H1 (cell line): ENCODE measurements around the gene CEL. TPM values are rescaled to one million over a fixed set of nuclear protein-coding genes. Genes with fewer than 3 reads are reported as not detected.

Experiments
- CTCF ChIA-PET: fragments of 300-600 bp; sonication (Branson Sonifier 250); formaldehyde crosslinking; loops from one replicate; lab custom pipeline; 2021; ENCODE audit not compliant: partially characterized antibody; lab: Charles Lee
- POLR2A ChIA-PET: fragments of 300-600 bp; sonication (Branson Sonifier 250); formaldehyde crosslinking; loops from one replicate; lab custom pipeline; 2021; ENCODE audit warnings: inconsistent platforms; ENCODE audit not compliant: partially characterized antibody; lab: Charles Lee
- DNase-seq, 2 experiments: peaks; one replicate each; pipeline versions ENCODE4 v3.0.0 to v3.0.0-alpha.2; 2010 to 2022; ENCODE audit warnings: low spot score in 2 of 2, low read depth in 1 of 2, mixed read lengths in 1 of 2
- FAIRE-seq: peaks from 2 replicates; lab custom pipeline; 2011; peaks lifted over from hg19 to GRCh38; lab: Jason Lieb, UNC
- H2AFZ ChIP-seq: 2 replicates; pipeline ENCODE4 v1.8.1; 2012; ENCODE audit warnings: low read length, inconsistent platforms
- H2AK5ac ChIP-seq: 2 replicates; pipeline ENCODE4 v1.6.1; 2013; ENCODE audit warnings: low read depth, low read length
- H2BK120ac ChIP-seq: replicated peaks from 2 replicates; pipeline ENCODE3; 2013; ENCODE audit warnings: low read depth, low read length, inconsistent platforms
- H2BK12ac ChIP-seq: 2 replicates; pipeline ENCODE4 v1.6.1; 2013; ENCODE audit warnings: low read depth, low read length
- H2BK15ac ChIP-seq: 2 replicates; pipeline ENCODE4 v1.6.1; 2013; ENCODE audit warnings: low read length
- H2BK20ac ChIP-seq: 2 replicates; pipeline ENCODE4 v1.6.1; 2013; ENCODE audit warnings: low read length
- H2BK5ac ChIP-seq: 2 replicates; pipeline ENCODE4 v1.6.1; 2013; ENCODE audit warnings: low read depth, low read length
- H3K14ac ChIP-seq: 2 replicates; pipeline ENCODE4 v1.6.1; 2013; ENCODE audit warnings: inconsistent platforms; ENCODE audit not compliant: insufficient read length
- H3K18ac ChIP-seq: 2 replicates; pipeline ENCODE4 v1.6.1; 2013; ENCODE audit warnings: low read length; ENCODE audit errors: extremely low read depth
- H3K23ac ChIP-seq: 2 replicates; pipeline ENCODE4 v1.6.1; 2013; ENCODE audit warnings: inconsistent platforms; ENCODE audit not compliant: insufficient read length
- H3K23me2 ChIP-seq: 2 replicates; pipeline ENCODE4 v1.6.1; 2013; ENCODE audit warnings: low read depth, low read length
- H3K27ac ChIP-seq: 2 replicates; pipeline ENCODE4 v1.6.1; 2011; ENCODE audit warnings: low read depth, low read length, inconsistent platforms
- H3K27me3 ChIP-seq, 4 experiments: replicated peaks in 1 of 4; 1 replicate in 1 of 4; 2 replicates in 3 of 4; pipeline versions ENCODE4 v1.6.1 to v1.8.1; 2011 to 2013; ENCODE audit warnings: low read length in 3 of 4, mild to moderate bottlenecking in 3 of 4, inconsistent platforms in 2 of 4, mixed read lengths in 2 of 4, moderate library complexity in 1 of 4; ENCODE audit not compliant: control insufficient read depth in 3 of 4, insufficient read depth in 3 of 4; ENCODE audit errors: extremely low read depth in 1 of 4
- H3K36me3 ChIP-seq, 4 experiments: 2 replicates each; pipeline versions ENCODE4 v1.6.1 to v1.8.1; 2011 to 2013; ENCODE audit warnings: mild to moderate bottlenecking in 4 of 4, low read length in 3 of 4, moderate library complexity in 2 of 4, control low read depth in 1 of 4, inconsistent platforms in 1 of 4; ENCODE audit not compliant: insufficient read depth in 4 of 4, control insufficient read depth in 2 of 4
- H3K4ac ChIP-seq: replicated peaks from 2 replicates; pipeline ENCODE3; 2013; ENCODE audit warnings: low read length, low read depth, mixed read lengths, inconsistent platforms; ENCODE audit not compliant: insufficient read length
- H3K4me1 ChIP-seq, 4 experiments: replicated peaks in 1 of 4; 1 replicate in 1 of 4; 2 replicates in 3 of 4; pipeline versions ENCODE4 v1.6.1 to v1.8.1; 2011 to 2013; ENCODE audit warnings: low read length in 3 of 4, inconsistent platforms in 2 of 4, mixed read lengths in 1 of 4; ENCODE audit not compliant: insufficient read depth in 4 of 4, control insufficient read depth in 3 of 4
- H3K4me2 ChIP-seq, 2 experiments: 2 replicates each; pipeline versions ENCODE4 v1.6.1 to v1.8.1; 2011 to 2013; ENCODE audit warnings: low read depth in 2 of 2, low read length in 2 of 2, control low read depth in 1 of 2, inconsistent platforms in 1 of 2, mild to moderate bottlenecking in 1 of 2; ENCODE audit not compliant: insufficient read depth in 1 of 2
- H3K4me3 ChIP-seq, 4 experiments: fragments of 200-600, 300-600 bp in 1 of 4; sonication (generic), shearing (Covaris generic), sonication (Bioruptor Twin) in 1 of 4; 2 replicates each; pipeline versions ENCODE4 v1.5.1 to v1.8.1; 2011 to 2016; ENCODE audit warnings: low read length in 4 of 4, low read depth in 3 of 4, control low read depth in 2 of 4, inconsistent platforms in 2 of 4, mild to moderate bottlenecking in 2 of 4, mixed read lengths in 1 of 4, moderate library complexity in 1 of 4; ENCODE audit not compliant: insufficient read depth in 2 of 4; ENCODE audit errors: extremely low read depth in 1 of 4
- H3K56ac ChIP-seq: replicated peaks from 2 replicates; pipeline ENCODE3; 2013; ENCODE audit warnings: low read depth, mild to moderate bottlenecking, mixed read lengths, low read length, inconsistent platforms; ENCODE audit not compliant: insufficient read length
- H3K79me1 ChIP-seq: 2 replicates; pipeline ENCODE4 v1.6.1; 2013; ENCODE audit warnings: low read depth, low read length, control low read depth
- H3K79me2 ChIP-seq, 2 experiments: 2 replicates each; pipeline versions ENCODE4 v1.6.1 to v1.8.1; 2012 to 2013; ENCODE audit warnings: low read length in 2 of 2, mild to moderate bottlenecking in 2 of 2, inconsistent platforms in 1 of 2; ENCODE audit not compliant: insufficient read depth in 2 of 2, control insufficient read depth in 1 of 2
- H3K9ac ChIP-seq, 4 experiments: replicated peaks in 1 of 4; 1 replicate in 1 of 4; 2 replicates in 3 of 4; pipeline versions ENCODE4 v1.6.1 to v1.8.1; 2011 to 2013; ENCODE audit warnings: low read depth in 3 of 4, low read length in 3 of 4, control low read depth in 2 of 4, mild to moderate bottlenecking in 2 of 4, moderate library complexity in 2 of 4, inconsistent platforms in 1 of 4; ENCODE audit errors: extremely low read depth in 1 of 4
- H3K9me3 ChIP-seq, 2 experiments: 2 replicates each; pipeline versions ENCODE4 v1.6.1 to v1.8.1; 2012 to 2013; ENCODE audit warnings: mild to moderate bottlenecking in 2 of 2, moderate library complexity in 2 of 2, control low read depth in 1 of 2, inconsistent platforms in 1 of 2, low read depth in 1 of 2, low read length in 1 of 2, mixed read lengths in 1 of 2; ENCODE audit not compliant: insufficient read depth in 2 of 2
- H4K20me1 ChIP-seq, 2 experiments: replicated peaks in 1 of 2; 2 replicates each; pipeline versions ENCODE3 to v1.8.1; 2011 to 2013; ENCODE audit warnings: inconsistent platforms in 2 of 2, low read length in 2 of 2, mild to moderate bottlenecking in 1 of 2; ENCODE audit not compliant: insufficient read depth in 2 of 2, control insufficient read depth in 1 of 2
- H4K5ac ChIP-seq: 2 replicates; pipeline ENCODE4 v1.6.1; 2013; ENCODE audit warnings: low read length, low read depth, mixed read lengths, inconsistent platforms; ENCODE audit not compliant: insufficient read length
- H4K8ac ChIP-seq: 2 replicates; pipeline ENCODE4 v1.8.0; 2013; ENCODE audit warnings: mild to moderate bottlenecking, moderate library complexity, low read length, inconsistent platforms; ENCODE audit not compliant: insufficient read depth; ENCODE audit errors: extremely low read depth
- H4K91ac ChIP-seq: replicated peaks from 2 replicates; pipeline ENCODE3; 2013; ENCODE audit warnings: low read length, mixed read lengths, inconsistent platforms; ENCODE audit not compliant: insufficient read length
- NANOG ChIP-seq: IDR thresholded peaks from 2 replicates; pipeline ENCODE4 v1.6.1; 2011; ENCODE audit warnings: low read length, low read depth, mild to moderate bottlenecking, inconsistent platforms; ENCODE audit not compliant: insufficient read depth, poor library complexity, severe bottlenecking
- TCF12 ChIP-seq: IDR thresholded peaks from 2 replicates; pipeline ENCODE4 v1.6.1; 2011; ENCODE audit warnings: low read depth, mild to moderate bottlenecking, low read length
- WGBS, 2 experiments: shearing (Covaris generic) in 1 of 2; methylation state at CpG; one replicate each; pipeline versions ENCODE4 v1.1.6 to v1.1.7; 2013 to 2015; ENCODE audit warnings: low lambda C conversion rate in 2 of 2, mixed read lengths in 2 of 2, inconsistent platforms in 1 of 2, low coverage in 1 of 2, missing lambda C conversion rate in 1 of 2; ENCODE audit not compliant: insufficient replicate concordance in 2 of 2, insufficient coverage in 1 of 2, insufficient read length in 1 of 2; ENCODE audit errors: extremely low coverage in 1 of 2, missing lambda C conversion rate in 1 of 2; 5-methylcytosine and 5-hydroxymethylcytosine counted together
- polyA plus RNA-seq, 7 experiments: library from polyadenylated mRNA; depleted of rRNA in 3 of 7; stranded (reverse) in 5 of 7; unstranded in 2 of 7; fragments of >200 nt in 5 of 7; fragments of 200-250 nt in 2 of 7; gene quantifications; 1 replicate in 5 of 7; 2 replicates in 1 of 7; 4 replicates in 1 of 7; pipeline versions ENCODE4 v1.2.1 to v1.2.3, GENCODE V29; 2011 to 2013; ENCODE audit warnings: missing spikeins in 2 of 7, mixed read lengths in 2 of 7
- total RNA-seq: library from RNA; stranded (reverse); fragmentation: NEBNext Ultra II Directional; extraction: Animal tissue kit (Norgen Biotek cat#: 25700); gene quantifications from 2 replicates; pipeline ENCODE4 v1.2.1, GENCODE V29; 2021
- TF ChIP-seq, protein P1 (sequence below), 3 experiments: IDR thresholded peaks; 1 replicate in 2 of 3; 2 replicates in 1 of 3; pipeline versions ENCODE4 v1.5.1 to v1.6.1; 2011; ENCODE audit warnings: low read length in 3 of 3, mild to moderate bottlenecking in 3 of 3, inconsistent platforms in 2 of 3, low read depth in 1 of 3, moderate library complexity in 1 of 3; ENCODE audit not compliant: insufficient read depth in 1 of 3; ENCODE audit errors: control extremely low read depth in 1 of 3

The CEL gene
- total and polyA plus RNA-seq, 2 of the 8 experiments (the other 6 are each of a cell fraction or from before 2014, with no cell fraction given), result 1.8 to 3.4 TPM

DNA sequence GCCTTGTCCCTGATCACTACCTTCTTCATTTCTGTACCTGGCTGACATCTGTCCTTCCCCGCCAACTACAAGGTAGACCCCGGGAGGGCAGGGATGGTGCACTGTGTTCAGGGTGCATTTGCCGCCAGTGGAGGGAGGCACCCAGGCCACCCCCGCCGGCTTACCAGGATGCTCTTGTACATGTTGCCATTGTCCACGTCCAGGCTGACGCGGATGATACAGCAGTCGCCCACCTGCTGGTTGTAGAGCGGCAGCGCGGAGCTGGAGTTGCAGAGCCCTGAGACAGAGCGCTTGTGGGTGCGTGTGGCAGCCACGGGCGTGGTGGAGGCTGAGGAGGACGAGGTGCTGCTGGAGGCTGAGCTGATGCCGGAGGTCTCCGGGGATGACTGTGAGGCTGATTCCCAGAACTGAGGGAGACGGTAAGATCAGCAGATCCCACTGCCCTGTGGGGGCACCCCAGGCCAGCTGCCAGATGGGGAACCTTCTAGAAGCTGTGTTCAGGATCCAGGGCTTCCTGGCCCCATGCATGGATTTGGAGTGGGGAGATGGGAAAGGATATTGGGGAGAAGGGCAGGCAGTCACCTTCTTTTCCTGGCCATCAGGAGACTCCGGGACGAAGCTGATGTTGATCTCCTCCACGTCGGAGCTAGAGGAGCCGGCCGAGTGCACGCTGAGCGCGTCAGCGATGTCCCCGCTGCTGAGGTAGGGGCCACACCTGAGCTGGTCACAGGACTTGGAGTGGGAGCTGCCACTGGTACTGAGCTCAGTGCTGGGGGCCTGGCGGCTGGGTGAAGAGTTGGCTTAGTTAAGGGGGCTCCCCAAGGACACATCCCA, 39.8 kb downstream of the CEL start:
- H2BK12ac ChIP-seq, result no peak overlapping the region
- H3K27me3 ChIP-seq, result no peaks in the 10 kb centered on the region
- no peak overlapping the region for H4K91ac ChIP-seq
- no peak overlapping the region for H2AK5ac ChIP-seq
- no peak overlapping the region for H3K56ac ChIP-seq
- H4K8ac ChIP-seq, result no peak overlapping the region
- H2BK120ac ChIP-seq, result no peak overlapping the region
- peaks cover 2 to 9% of the 10 kb centered on the region in 2 experiments for H4K20me1 ChIP-seq
- no peak overlapping the region for H2BK20ac ChIP-seq
- no peak overlapping the region for H3K23ac ChIP-seq
- H3K9ac ChIP-seq, result no peak overlapping the region
- TF ChIP-seq, protein P1, sequence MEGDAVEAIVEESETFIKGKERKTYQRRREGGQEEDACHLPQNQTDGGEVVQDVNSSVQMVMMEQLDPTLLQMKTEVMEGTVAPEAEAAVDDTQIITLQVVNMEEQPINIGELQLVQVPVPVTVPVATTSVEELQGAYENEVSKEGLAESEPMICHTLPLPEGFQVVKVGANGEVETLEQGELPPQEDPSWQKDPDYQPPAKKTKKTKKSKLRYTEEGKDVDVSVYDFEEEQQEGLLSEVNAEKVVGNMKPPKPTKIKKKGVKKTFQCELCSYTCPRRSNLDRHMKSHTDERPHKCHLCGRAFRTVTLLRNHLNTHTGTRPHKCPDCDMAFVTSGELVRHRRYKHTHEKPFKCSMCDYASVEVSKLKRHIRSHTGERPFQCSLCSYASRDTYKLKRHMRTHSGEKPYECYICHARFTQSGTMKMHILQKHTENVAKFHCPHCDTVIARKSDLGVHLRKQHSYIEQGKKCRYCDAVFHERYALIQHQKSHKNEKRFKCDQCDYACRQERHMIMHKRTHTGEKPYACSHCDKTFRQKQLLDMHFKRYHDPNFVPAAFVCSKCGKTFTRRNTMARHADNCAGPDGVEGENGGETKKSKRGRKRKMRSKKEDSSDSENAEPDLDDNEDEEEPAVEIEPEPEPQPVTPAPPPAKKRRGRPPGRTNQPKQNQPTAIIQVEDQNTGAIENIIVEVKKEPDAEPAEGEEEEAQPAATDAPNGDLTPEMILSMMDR (IDR thresholded peaks at IDR 0.05; ENCODE audit: control extremely low read depth in 1 of 3, insufficient read depth in 1 of 3, low read depth in 1 of 3, low read length in 3 of 3), result no peak
- TF ChIP-seq TCF12 (no peak), NANOG (no peak)
- peaks cover 0 to 27% (median 9%) of the 10 kb centered on the region in 4 experiments; a peak in 6 of 8 replicates for H3K36me3 ChIP-seq
- H3K4me1 ChIP-seq, result peaks cover 0 to 8% (median 3%) of the 10 kb centered on the region in 4 experiments; a peak in 3 of 7 replicates
- no peak overlapping the region for H3K18ac ChIP-seq
- no peak overlapping the region for H3K4ac ChIP-seq
- no peaks in the 10 kb centered on the region for H3K79me1 ChIP-seq
- FAIRE-seq, result no peak
- peaks cover 2 to 12% of the 10 kb centered on the region in 2 experiments; a peak in 3 of 4 replicates for H3K9me3 ChIP-seq
- POLR2A ChIA-PET, result interaction anchor here (0.9 to 1.8 kb wide), 2 partner anchors 42 to 46 kb away, joined by 4 to 7 read pairs; no protein-coding TSS in a partner anchor
- H3K4me3 ChIP-seq, result no peak overlapping the region
- no peak overlapping the region for H2AFZ ChIP-seq
- H3K79me2 ChIP-seq, result no peaks in the 10 kb centered on the region
- no peak overlapping the region for H4K5ac ChIP-seq
- H3K27ac ChIP-seq, result no peak overlapping the region
- no peaks in the 10 kb centered on the region for H3K23me2 ChIP-seq
- no peak overlapping the region for H3K4me2 ChIP-seq
- no peak overlapping the region; the same call in 1 of the 2 replicates for H2BK5ac ChIP-seq
- DNase-seq, result no peak
- H2BK15ac ChIP-seq, result no peak overlapping the region
- 92% methylated on average over 32 of the region's 32 CpGs; no CpG with 5 or more reads in 1 of the 2 experiments for WGBS, 2 experiments
- CTCF ChIA-PET, result interaction anchor here (1.0 to 19.3 kb wide), 24 partner anchors 7 to 457 kb away, joined by 3 to 337 read pairs (median 6); partner anchors contain the start of gene RALGDS
- no peak overlapping the region for H3K14ac ChIP-seq
